Esophagus squamous epithelium (tissue), 4 donors: ENCODE data around the gene JUN.

Source experiments
- POLR2A ChIP-seq, 4 donors: fragments of 450-650 bp; IDR thresholded peaks; one replicate each; pipeline ENCODE4 v1.6.1; 2017; ENCODE audit warnings: antibody characterized with exemption in 4 of 4, mild to moderate bottlenecking in 4 of 4, moderate library complexity in 3 of 4
- TF ChIP-seq, protein P1 (sequence below), 6 experiments: fragments of 450-650 bp in 4 of 6; fragments of 200-600 bp in 2 of 6; sonication (generic) in 2 of 6; IDR thresholded peaks; one replicate each; pipeline ENCODE4 v1.5.1; 2016 to 2019; ENCODE audit warnings: antibody characterized with exemption in 6 of 6, mild to moderate bottlenecking in 4 of 6, moderate library complexity in 4 of 6

DNA sequence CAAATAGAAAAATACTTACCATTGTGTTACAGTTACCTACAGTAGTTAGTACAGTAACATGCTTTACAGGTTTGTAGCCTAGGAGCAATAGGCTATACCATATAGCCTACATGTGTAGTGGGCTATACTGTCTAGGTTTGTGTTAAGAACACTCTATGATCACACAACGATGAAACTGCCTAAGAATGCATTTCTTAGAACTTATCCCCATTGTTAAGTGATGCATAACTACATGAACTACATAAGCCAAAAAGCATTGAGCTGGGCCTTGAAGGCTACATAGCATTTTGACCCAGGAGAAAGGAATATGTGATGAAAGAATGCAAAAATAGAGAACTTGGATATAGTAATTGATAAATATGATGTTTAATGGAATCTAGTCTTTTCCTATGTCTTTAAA, 46.4 kb upstream of the JUN start:
- no peak for TF ChIP-seq POLR2A (IDR thresholded peaks at IDR 0.05)
- TF ChIP-seq, protein P1, sequence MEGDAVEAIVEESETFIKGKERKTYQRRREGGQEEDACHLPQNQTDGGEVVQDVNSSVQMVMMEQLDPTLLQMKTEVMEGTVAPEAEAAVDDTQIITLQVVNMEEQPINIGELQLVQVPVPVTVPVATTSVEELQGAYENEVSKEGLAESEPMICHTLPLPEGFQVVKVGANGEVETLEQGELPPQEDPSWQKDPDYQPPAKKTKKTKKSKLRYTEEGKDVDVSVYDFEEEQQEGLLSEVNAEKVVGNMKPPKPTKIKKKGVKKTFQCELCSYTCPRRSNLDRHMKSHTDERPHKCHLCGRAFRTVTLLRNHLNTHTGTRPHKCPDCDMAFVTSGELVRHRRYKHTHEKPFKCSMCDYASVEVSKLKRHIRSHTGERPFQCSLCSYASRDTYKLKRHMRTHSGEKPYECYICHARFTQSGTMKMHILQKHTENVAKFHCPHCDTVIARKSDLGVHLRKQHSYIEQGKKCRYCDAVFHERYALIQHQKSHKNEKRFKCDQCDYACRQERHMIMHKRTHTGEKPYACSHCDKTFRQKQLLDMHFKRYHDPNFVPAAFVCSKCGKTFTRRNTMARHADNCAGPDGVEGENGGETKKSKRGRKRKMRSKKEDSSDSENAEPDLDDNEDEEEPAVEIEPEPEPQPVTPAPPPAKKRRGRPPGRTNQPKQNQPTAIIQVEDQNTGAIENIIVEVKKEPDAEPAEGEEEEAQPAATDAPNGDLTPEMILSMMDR (IDR thresholded peaks at IDR 0.05): no peak
